Adrenal gland (tissue), 5 donors: ENCODE measurements around the gene TULP4.

Experiments
- POLR2A ChIP-seq, 2 donors: fragments of 450-650 bp; IDR thresholded peaks; one replicate each; pipeline ENCODE4 v1.6.1; 2017; ENCODE audit warnings: antibody characterized with exemption in 2 of 2, mild to moderate bottlenecking in 2 of 2, moderate library complexity in 1 of 2
- TF ChIP-seq, protein P1 (sequence below), 6 experiments: fragments of 450-650 bp in 4 of 6; fragments of 200-600 bp in 2 of 6; sonication (generic) in 1 of 6; IDR thresholded peaks; 1 replicate in 5 of 6; 2 replicates in 1 of 6; pipeline versions ENCODE4 v1.5.1 to v1.8.0; 2016 to 2021; ENCODE audit warnings: antibody characterized with exemption in 6 of 6, mild to moderate bottlenecking in 2 of 6, moderate library complexity in 1 of 6
- donor health status: DM: no; HTN: no; CAD: no.

DNA sequence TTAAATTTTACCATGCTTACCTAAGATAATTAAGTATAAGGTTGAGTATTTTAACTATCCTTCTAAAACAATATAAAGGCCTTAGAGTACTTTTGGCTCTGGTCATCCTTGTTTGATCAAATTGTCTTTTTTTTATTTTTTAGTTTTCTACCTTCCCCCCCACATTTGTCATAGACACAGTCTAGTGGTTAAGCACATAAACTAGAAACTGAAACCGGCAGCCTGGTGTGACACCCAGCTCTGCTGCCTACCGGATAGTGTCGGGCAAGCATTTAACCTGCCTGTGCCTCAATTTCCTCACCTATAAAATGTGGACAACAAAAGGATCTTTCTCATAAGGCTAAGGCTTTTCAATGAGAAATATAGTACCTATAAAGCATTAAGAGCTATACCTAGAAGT lies 21.6 kb upstream of the TULP4 start:
- TF ChIP-seq, protein P1, sequence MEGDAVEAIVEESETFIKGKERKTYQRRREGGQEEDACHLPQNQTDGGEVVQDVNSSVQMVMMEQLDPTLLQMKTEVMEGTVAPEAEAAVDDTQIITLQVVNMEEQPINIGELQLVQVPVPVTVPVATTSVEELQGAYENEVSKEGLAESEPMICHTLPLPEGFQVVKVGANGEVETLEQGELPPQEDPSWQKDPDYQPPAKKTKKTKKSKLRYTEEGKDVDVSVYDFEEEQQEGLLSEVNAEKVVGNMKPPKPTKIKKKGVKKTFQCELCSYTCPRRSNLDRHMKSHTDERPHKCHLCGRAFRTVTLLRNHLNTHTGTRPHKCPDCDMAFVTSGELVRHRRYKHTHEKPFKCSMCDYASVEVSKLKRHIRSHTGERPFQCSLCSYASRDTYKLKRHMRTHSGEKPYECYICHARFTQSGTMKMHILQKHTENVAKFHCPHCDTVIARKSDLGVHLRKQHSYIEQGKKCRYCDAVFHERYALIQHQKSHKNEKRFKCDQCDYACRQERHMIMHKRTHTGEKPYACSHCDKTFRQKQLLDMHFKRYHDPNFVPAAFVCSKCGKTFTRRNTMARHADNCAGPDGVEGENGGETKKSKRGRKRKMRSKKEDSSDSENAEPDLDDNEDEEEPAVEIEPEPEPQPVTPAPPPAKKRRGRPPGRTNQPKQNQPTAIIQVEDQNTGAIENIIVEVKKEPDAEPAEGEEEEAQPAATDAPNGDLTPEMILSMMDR (IDR thresholded peaks at IDR 0.05), result no peak
- no peak for TF ChIP-seq POLR2A (IDR thresholded peaks at IDR 0.05)
